OCI-LY1 (cell line): Measurements from ENCODE around the gene CLEC11A.

Experiments used
- CTCF ChIP-seq: fragments of 200-600 bp; sonication (generic), shearing (Covaris generic); IDR thresholded peaks from 2 replicates; pipeline ENCODE4 v1.5.1; 2017; ENCODE audit warnings: mild to moderate bottlenecking, antibody characterized with exemption, low read length, moderate library complexity, mixed read lengths
- EZH2 ChIP-seq: fragments of 200-600 bp; sonication (generic), shearing (Covaris generic); IDR thresholded peaks from 2 replicates; pipeline ENCODE4 v1.8.0; 2017; ENCODE audit warnings: borderline replicate concordance, mixed run types, mild to moderate bottlenecking, antibody characterized with exemption, low read length, moderate library complexity, mixed read lengths

DNA sequence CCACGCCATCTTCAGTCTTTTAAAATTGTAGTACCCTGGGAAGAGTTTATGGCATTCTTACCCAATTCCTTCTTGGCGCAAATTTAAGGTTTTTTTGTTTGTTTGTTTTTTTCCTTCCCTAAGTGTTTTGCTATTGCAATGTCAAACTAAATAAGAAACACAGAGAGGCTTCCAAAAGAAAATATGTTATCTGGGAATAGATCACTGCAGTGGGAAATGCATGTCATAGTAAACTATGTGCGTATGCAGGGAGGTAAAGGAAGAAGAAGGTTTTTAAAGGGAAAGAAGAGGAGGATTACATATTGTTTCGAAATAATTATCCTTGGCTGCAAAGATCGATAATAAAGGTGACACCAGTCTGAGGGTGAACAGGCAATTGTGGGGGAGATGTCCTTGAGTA, 13.2 kb downstream of the CLEC11A start:
- TF ChIP-seq CTCF (no peak), EZH2 (no peak)
